Uterus (tissue), 4 donors: Measurements from ENCODE around the gene ALOXE3. TPM values are rescaled to one million over a fixed set of nuclear protein-coding genes. Genes with fewer than 3 reads are reported as not detected.
A peak's percentile ranks its signal among the peaks of the same experiment; 100 is the strongest.

Source experiments
- DNase-seq, 2 donors: peaks; one replicate each; pipeline ENCODE4 v3.0.0-alpha.2; 2019 to 2020
- H3K27ac ChIP-seq, 2 donors: fragments of 200-600 bp; sonication (generic); 1 replicate in 1 of 2; 2 replicates in 1 of 2; pipeline ENCODE4 v1.5.1; 2016 to 2018
- H3K27me3 ChIP-seq, 2 donors: fragments of 200-600 bp; sonication (generic); one replicate each; pipeline ENCODE4 v1.5.1; 2018 to 2019; ENCODE audit warnings: control low read depth in 1 of 2
- H3K36me3 ChIP-seq, 2 donors: fragments of 200-600 bp; sonication (generic); one replicate each; pipeline ENCODE4 v1.5.1; 2019; ENCODE audit warnings: control low read depth in 1 of 2
- H3K4me1 ChIP-seq, 2 donors: fragments of 200-600 bp; sonication (generic); one replicate each; pipeline ENCODE4 v1.5.1; 2018 to 2019; ENCODE audit warnings: control low read depth in 1 of 2
- H3K4me3 ChIP-seq, 2 donors: fragments of 200-600 bp; sonication (generic); 1 replicate in 1 of 2; 2 replicates in 1 of 2; pipeline ENCODE4 v1.5.1; 2018 to 2019; ENCODE audit warnings: mild to moderate bottlenecking in 1 of 2
- H3K9me3 ChIP-seq, 2 donors: fragments of 200-600 bp; sonication (generic); one replicate each; pipeline ENCODE4 v1.5.1; 2019; ENCODE audit warnings: control low read depth in 1 of 2
- POLR2A ChIP-seq, 2 donors: fragments of 450-650 bp; IDR thresholded peaks; one replicate each; pipeline ENCODE4 v1.6.1; 2016; ENCODE audit warnings: antibody characterized with exemption in 2 of 2, mild to moderate bottlenecking in 1 of 2, moderate library complexity in 1 of 2
- intact Hi-C: fragments of 100-400 bp; cut with DNase I; formaldehyde crosslinking; loops from one replicate; pipeline ENCODE4 v1.15.1; 2023; ENCODE audit warnings: low total_unique reads
- total RNA-seq, 4 donors: library from RNA; depleted of rRNA in 3 of 4; stranded (reverse); fragments of >200 nt in 3 of 4; gene quantifications; one replicate each; pipeline versions ENCODE4 v1.1.0 to v1.2.4, GENCODE V29; 2014 to 2023
- TF ChIP-seq, protein P1 (sequence below), 4 experiments: fragments of 200-600 bp in 2 of 4; fragments of 450-650 bp in 2 of 4; sonication (generic) in 2 of 4; IDR thresholded peaks; one replicate each; pipeline ENCODE4 v1.5.1; 2016 to 2019; ENCODE audit warnings: antibody characterized with exemption in 4 of 4, mild to moderate bottlenecking in 2 of 4, moderate library complexity in 1 of 4
- donor health status: DM: yes; HTN: yes; CAD: no.

Gene ALOXE3
- total RNA-seq, 4 donors from 2014 or later = 0.26 TPM; not detected in 3

DNA sequence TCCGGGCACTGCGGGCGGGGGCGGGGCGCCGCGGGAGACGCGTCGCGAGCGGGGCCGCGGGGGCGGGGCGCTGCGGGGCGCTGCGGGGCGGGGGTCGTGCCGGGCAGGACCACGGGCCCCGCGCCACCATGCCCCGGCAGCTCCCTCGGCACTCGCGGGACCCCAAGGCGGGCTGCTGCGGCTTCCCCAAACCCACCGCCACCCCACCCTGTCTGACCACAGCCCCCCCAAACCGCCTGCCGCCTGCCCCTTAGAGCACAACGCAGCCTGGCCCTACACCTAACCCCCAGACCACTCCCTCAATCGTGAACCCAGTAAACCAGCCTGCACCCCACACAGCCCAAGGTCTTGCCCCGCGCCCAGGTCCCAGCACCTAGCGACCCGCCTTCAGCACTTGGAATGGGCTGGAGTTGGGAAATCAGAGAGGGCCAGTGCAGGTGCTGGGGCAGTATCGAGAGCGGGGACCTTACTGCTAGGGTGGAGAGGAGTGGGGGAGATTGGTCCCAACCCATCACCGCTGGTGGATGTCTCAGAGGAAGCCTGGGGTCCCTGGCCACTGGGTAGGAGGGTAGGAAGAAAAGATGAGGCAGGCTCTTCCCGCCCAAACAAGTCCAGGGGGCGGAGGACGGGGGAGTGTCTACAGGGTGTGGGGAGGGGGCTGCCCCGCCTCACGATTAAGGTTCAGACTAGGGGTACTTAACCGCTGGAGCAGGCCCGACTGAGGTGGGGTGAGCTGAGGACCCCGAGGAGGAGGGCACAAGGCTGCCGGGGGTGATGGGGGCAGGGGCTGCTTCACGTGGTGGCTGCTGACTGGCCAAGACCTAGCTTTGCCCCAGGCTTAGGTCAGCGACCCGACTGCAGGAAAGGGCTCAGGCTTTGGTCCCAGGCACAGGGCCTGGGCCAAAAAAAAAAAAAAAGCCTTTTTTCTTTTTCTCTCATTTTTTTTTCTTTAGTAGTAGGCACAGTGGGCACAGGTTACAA lies 45.0 kb upstream of the ALOXE3 start:
- Histone ChIP-seq H3K27me3 (no peaks in the 10 kb centered on the region), H3K9me3 (no peaks in the 10 kb centered on the region), H3K36me3 (no peaks in the 10 kb centered on the region), H3K4me3 (peak overlapping the region; percentile 80 to 96), H3K27ac (peak overlapping the region; percentile 97 to 100), H3K4me1 (peaks cover 14 to 26% of the 10 kb centered on the region in 2 donors)
- no peak for TF ChIP-seq POLR2A (IDR thresholded peaks at IDR 0.05)
- TF ChIP-seq, protein P1, sequence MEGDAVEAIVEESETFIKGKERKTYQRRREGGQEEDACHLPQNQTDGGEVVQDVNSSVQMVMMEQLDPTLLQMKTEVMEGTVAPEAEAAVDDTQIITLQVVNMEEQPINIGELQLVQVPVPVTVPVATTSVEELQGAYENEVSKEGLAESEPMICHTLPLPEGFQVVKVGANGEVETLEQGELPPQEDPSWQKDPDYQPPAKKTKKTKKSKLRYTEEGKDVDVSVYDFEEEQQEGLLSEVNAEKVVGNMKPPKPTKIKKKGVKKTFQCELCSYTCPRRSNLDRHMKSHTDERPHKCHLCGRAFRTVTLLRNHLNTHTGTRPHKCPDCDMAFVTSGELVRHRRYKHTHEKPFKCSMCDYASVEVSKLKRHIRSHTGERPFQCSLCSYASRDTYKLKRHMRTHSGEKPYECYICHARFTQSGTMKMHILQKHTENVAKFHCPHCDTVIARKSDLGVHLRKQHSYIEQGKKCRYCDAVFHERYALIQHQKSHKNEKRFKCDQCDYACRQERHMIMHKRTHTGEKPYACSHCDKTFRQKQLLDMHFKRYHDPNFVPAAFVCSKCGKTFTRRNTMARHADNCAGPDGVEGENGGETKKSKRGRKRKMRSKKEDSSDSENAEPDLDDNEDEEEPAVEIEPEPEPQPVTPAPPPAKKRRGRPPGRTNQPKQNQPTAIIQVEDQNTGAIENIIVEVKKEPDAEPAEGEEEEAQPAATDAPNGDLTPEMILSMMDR (IDR thresholded peaks at IDR 0.05) = no peak
- peak in 1 of 2 donors; percentile 58 for DNase-seq
- intact Hi-C loops = no loop called here

DNA sequence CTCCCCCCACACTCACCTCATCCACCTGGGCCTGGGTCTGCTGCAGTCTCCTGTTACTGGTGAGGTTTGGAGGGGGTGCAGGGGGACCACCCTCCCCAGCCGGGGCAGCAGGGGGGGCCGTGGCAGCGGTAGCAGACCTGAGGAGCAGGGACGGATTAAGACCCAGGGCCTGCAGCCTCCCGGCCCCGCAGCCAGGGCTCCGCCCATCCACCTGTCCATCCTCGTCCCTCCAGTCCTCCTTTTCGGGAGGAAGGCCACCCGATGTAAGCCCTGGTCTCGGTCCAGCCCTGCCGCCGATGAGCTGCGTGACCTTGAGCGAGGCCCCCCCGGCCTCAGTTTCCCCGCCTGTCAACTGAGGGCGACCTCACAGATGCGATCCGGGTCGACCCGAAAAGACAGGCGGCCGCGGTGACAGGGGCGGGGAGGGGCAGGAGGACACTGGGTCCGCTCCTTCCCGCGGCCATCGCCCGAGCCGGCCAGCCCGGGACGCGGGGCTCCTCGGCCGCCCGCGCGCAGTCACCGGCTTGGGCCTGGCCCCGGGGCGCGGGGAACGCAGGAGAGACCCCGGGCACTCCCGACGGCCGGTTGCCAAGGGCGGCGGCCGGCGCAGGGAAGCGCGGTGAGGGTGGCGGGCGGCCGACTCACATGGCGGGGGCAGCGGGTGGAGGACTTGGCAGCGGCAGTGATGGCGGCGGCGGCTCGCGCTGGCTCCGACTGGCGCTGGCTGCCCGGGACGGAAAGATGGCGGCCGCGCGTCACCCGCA lies 44.1 kb upstream of the ALOXE3 start, which contains the start of gene VAMP2:
VAMP2 (minus strand) TSS at position 716 of the 764 bp plus-strand sequence; CDS start at position 647, 69 bp downstream.
- H3K27me3 ChIP-seq = no peaks in the 10 kb centered on the region
- intact Hi-C loops = no loop called here
- peak; percentile 74 to 86 for DNase-seq
- peak within 1 kb of the TSS; percentile 97 to 100 for H3K27ac ChIP-seq
- H3K4me1 ChIP-seq = peaks cover 14 to 26% of the 10 kb centered on the region in 2 donors
- H3K36me3 ChIP-seq = no peaks in the 10 kb centered on the region
- H3K4me3 ChIP-seq = peak within 1 kb of the TSS; percentile 80 to 96
- peak; percentile 87 to 97 for TF ChIP-seq POLR2A (IDR thresholded peaks at IDR 0.05)
- TF ChIP-seq, protein P1 (IDR thresholded peaks at IDR 0.05) = peak in 1 of 4 experiments; percentile 20
- no peaks in the 10 kb centered on the region for H3K9me3 ChIP-seq

DNA sequence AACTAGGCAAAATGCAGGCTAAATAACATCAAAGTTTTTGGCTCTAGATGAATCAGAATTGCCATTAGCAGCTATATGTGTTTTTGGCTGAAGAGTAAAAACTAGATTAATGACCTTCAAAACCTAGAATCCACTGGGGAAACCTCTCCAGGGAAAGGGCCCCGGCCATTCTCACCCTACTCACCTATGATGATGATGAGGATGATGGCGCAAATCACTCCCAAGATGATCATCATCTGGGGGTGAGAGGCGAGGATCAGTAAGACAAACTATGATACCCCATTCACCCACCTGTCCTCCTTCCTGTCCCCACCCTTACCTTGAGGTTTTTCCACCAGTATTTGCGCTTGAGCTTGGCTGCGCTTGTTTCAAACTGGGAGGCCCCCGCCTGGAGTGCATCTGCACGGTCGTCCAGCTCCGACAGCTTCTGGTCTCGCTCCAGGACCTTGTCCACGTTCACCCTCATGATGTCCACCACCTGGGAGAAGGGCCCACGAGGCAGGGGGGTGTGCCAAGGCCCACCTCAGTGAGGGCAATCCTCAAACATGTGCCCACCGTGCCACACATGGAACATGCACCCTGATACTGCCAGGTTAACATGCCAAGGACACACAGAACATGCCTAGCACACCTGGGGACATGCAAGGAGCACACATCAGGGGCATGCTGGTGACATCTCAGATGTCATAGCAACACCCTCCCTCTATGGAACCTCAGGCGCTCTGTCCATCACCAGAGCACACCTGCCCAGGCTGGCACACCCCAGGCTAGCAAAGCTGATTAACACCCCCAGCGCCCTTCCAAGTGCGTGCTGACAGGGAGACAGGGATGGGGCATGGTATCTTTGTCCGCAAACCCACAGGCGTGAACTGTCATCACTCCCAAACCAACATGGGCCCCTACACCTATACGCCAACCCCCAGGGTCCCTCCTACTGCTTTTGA lies 43.2 kb upstream of the ALOXE3 start:
- peak overlapping the region; percentile 97 to 100 for H3K27ac ChIP-seq
- peak overlapping the region; percentile 80 to 96 for H3K4me3 ChIP-seq
- no peak for DNase-seq
- no peaks in the 10 kb centered on the region for H3K36me3 ChIP-seq
- H3K9me3 ChIP-seq = no peaks in the 10 kb centered on the region
- no peaks in the 10 kb centered on the region for H3K27me3 ChIP-seq
- H3K4me1 ChIP-seq = peaks cover 14 to 26% of the 10 kb centered on the region in 2 donors
- no peak for TF ChIP-seq POLR2A (IDR thresholded peaks at IDR 0.05)
- TF ChIP-seq, protein P1 (IDR thresholded peaks at IDR 0.05) = no peak
- intact Hi-C loops = no loop called here

DNA sequence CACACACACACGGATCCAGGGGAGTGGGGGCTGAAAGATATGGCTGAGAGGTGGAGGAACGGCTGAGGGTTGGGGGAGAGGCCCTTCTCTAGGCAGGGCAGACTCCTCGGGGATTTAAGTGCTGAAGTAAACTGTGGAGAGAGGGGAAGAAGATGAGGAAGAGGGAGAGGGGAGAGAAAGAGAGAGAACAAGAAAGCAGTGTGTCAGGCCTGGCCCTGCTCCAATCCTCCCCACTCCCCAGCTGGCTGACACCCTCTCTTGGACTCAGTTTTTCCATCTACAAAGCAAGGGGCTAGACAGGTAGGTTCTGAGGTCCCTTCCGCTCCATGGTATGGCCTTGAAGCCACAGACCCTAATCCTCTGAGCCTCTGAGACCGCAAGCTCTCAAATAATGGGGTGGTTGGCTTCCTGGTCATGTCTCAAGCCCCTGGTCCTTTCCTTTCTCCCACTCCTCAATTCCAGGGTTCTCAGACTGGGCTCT lies 42.5 kb upstream of the ALOXE3 start:
- Histone ChIP-seq H3K4me1 (peaks cover 14 to 26% of the 10 kb centered on the region in 2 donors), H3K4me3 (no peak overlapping the region), H3K36me3 (no peaks in the 10 kb centered on the region), H3K27ac (peak overlapping the region; percentile 97 to 100), H3K27me3 (no peaks in the 10 kb centered on the region), H3K9me3 (no peaks in the 10 kb centered on the region)
- TF ChIP-seq, protein P1 (IDR thresholded peaks at IDR 0.05) = no peak
- TF ChIP-seq POLR2A (IDR thresholded peaks at IDR 0.05) = no peak
- no peak for DNase-seq
- intact Hi-C loops = no loop called here
